Transverse colon (tissue), 4 donors: ENCODE data around the gene CFAP90.

Experiments
- EP300 ChIP-seq: sonication (generic); formaldehyde crosslinking; IDR thresholded peaks from one replicate; pipeline ENCODE4 v1.6.1; 2017; ENCODE audit warnings: antibody characterized with exemption, low read depth
- POLR2AphosphoS5 ChIP-seq, 3 donors: sonication (generic); formaldehyde crosslinking; IDR thresholded peaks; one replicate each; pipeline ENCODE4 v1.6.1; 2016; ENCODE audit warnings: antibody characterized with exemption in 3 of 3
- TF ChIP-seq, protein P1 (sequence below), 5 experiments: fragments of 200-600 bp in 3 of 5; fragments of 450-650 bp in 2 of 5; sonication (generic) in 3 of 5; IDR thresholded peaks; 1 replicate in 2 of 5; 2 replicates in 3 of 5; pipeline ENCODE4 v1.5.1; 2016 to 2017; ENCODE audit warnings: antibody characterized with exemption in 5 of 5, inconsistent platforms in 3 of 5, mild to moderate bottlenecking in 2 of 5, moderate library complexity in 1 of 5

DNA sequence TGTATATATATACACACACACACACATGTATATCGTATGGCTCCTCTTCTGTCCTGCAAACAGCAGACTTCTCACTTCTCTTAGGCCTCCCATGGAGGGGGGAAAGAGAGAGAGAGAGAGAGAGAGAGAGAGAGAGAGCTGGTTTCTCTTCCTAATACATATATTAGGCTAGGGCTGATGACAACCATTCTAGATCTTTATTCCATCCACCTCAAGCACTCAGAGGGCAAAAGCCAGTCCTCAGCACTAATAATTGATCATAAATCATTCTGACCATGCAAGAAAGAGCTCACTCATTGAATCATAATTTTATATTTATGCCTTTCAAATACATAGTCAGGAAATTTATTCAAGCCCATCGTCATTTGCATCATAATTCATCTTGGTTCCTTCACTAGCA, 47.0 kb downstream of the CFAP90 start:
- TF ChIP-seq, protein P1, sequence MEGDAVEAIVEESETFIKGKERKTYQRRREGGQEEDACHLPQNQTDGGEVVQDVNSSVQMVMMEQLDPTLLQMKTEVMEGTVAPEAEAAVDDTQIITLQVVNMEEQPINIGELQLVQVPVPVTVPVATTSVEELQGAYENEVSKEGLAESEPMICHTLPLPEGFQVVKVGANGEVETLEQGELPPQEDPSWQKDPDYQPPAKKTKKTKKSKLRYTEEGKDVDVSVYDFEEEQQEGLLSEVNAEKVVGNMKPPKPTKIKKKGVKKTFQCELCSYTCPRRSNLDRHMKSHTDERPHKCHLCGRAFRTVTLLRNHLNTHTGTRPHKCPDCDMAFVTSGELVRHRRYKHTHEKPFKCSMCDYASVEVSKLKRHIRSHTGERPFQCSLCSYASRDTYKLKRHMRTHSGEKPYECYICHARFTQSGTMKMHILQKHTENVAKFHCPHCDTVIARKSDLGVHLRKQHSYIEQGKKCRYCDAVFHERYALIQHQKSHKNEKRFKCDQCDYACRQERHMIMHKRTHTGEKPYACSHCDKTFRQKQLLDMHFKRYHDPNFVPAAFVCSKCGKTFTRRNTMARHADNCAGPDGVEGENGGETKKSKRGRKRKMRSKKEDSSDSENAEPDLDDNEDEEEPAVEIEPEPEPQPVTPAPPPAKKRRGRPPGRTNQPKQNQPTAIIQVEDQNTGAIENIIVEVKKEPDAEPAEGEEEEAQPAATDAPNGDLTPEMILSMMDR (IDR thresholded peaks at IDR 0.05) = no peak
- no peak for TF ChIP-seq POLR2AphosphoS5 (IDR thresholded peaks at IDR 0.05)
- no peak for TF ChIP-seq EP300
